CD4-positive, alpha-beta T cell (primary cell): Measurements from ENCODE around the gene OTOP3. TPM values are rescaled to one million over a fixed set of nuclear protein-coding genes. Genes with fewer than 3 reads are reported as not detected.

ENCODE experiments used
- ATAC-seq: fragments of 200-7000 bp; cut with Tn5 transposase; one replicate; pipeline ENCODE4 v1.10.0; 2022; ENCODE audit warnings: mild to moderate bottlenecking; ENCODE audit not compliant: poor library complexity
- CTCF ChIA-PET: fragments of 350-600 bp; sonication (Branson Sonifier 250); formaldehyde crosslinking; loops from one replicate; lab custom pipeline; 2021; ENCODE audit warnings: antibody characterized with exemption, inconsistent platforms; lab: Charles Lee
- POLR2A ChIA-PET: fragments of 350-600 bp; sonication (Branson Sonifier 250); formaldehyde crosslinking; loops from one replicate; lab custom pipeline; 2021; ENCODE audit warnings: antibody characterized with exemption, inconsistent platforms; lab: Charles Lee
- DNase-seq, 14 experiments: peaks; one replicate each; pipeline ENCODE4 v3.0.0-alpha.2; 2013 to 2020; ENCODE audit warnings: mixed read lengths in 2 of 14
- H3K27ac ChIP-seq, 2 donors: one replicate each; pipeline versions ENCODE4 v1.5.1 to v1.7.0; 2013; ENCODE audit warnings: low read length in 2 of 2, low read depth in 1 of 2, mild to moderate bottlenecking in 1 of 2
- H3K27me3 ChIP-seq, 2 experiments: 1 replicate in 1 of 2; 2 replicates in 1 of 2; pipeline versions ENCODE4 v1.6.1 to v1.7.0; 2013; ENCODE audit warnings: low read length in 2 of 2, control low read depth in 1 of 2, mild to moderate bottlenecking in 1 of 2, moderate library complexity in 1 of 2; ENCODE audit not compliant: insufficient read depth in 2 of 2, control insufficient read depth in 1 of 2
- H3K36me3 ChIP-seq: one replicate; pipeline ENCODE4 v1.6.1; 2013; ENCODE audit warnings: low read length, control low read depth; ENCODE audit not compliant: insufficient read depth
- H3K4me1 ChIP-seq: one replicate; pipeline ENCODE4 v1.6.1; 2013; ENCODE audit warnings: low read length, control low read depth; ENCODE audit not compliant: insufficient read depth
- H3K4me3 ChIP-seq: one replicate; pipeline ENCODE4 v1.5.1; 2013; ENCODE audit warnings: mild to moderate bottlenecking, low read length, moderate library complexity
- H3K9me3 ChIP-seq, 2 experiments: 1 replicate in 1 of 2; 2 replicates in 1 of 2; pipeline versions ENCODE4 v1.6.1 to v1.7.0; 2013; ENCODE audit warnings: low read length in 2 of 2, mild to moderate bottlenecking in 2 of 2, control low read depth in 1 of 2, moderate library complexity in 1 of 2; ENCODE audit not compliant: control insufficient read depth in 1 of 2, insufficient read depth in 1 of 2
- H3K27ac Mint-ChIP-seq: one replicate; pipeline ENCODE4 v1.8.0; 2020; ENCODE audit warnings: mixed read lengths
- H3K27me3 Mint-ChIP-seq: one replicate; pipeline ENCODE4 v1.8.0; 2021; ENCODE audit warnings: mixed read lengths
- H3K36me3 Mint-ChIP-seq: one replicate; pipeline ENCODE4 v1.8.0; 2021; ENCODE audit warnings: low read depth, mixed read lengths
- H3K4me1 Mint-ChIP-seq: one replicate; pipeline ENCODE4 v1.8.0; 2021; ENCODE audit warnings: low read depth, mixed read lengths
- H3K4me3 Mint-ChIP-seq: one replicate; pipeline ENCODE4 v1.8.0; 2020; ENCODE audit warnings: mild to moderate bottlenecking, mixed read lengths
- H3K9me3 Mint-ChIP-seq: one replicate; pipeline ENCODE4 v1.8.0; 2020; ENCODE audit warnings: mixed read lengths
- CTCF ChIP-seq: fragments of 200-600 bp; IDR thresholded peaks from one replicate; pipeline ENCODE4 v1.8.0; 2022; ENCODE audit warnings: antibody characterized with exemption, mild to moderate bottlenecking
- intact Hi-C, 2 experiments: fragments of 100-400 bp; cut with DNase I in 1 of 2; cut with micrococcal nuclease in 1 of 2; formaldehyde crosslinking; loops; one replicate each; pipeline versions ENCODE4 v1.15.1 to v1.9.0; 2023 to 2025; cut with DNase I, micrococcal nuclease
- total RNA-seq, 174 experiments: library from RNA in 2 of 174; stranded (reverse) in 2 of 174; gene quantifications; one replicate each; pipeline ENCODE4 v1.2.3 and lab custom pipeline; 2021 to 2026

The OTOP3 gene
- total RNA-seq, 2 experiments from 2014 or later, result not detected

- H3K27ac ChIP-seq, result no peak overlapping the region
- CTCF ChIA-PET, result interaction anchor here (1.0 kb wide), 1 partner anchor 19 kb away, joined by 3 read pairs; no protein-coding TSS in a partner anchor
- peaks cover 68% of the 10 kb centered on the region for H3K27me3 Mint-ChIP-seq
- no peak overlapping the region for H3K27ac Mint-ChIP-seq
- H3K4me3 Mint-ChIP-seq, result no peak overlapping the region
- POLR2A ChIA-PET, result no interaction called here
- no peaks in the 10 kb centered on the region for H3K9me3 Mint-ChIP-seq
- peaks cover 9% of the 10 kb centered on the region for H3K4me1 ChIP-seq
- no peak overlapping the region for H3K4me3 ChIP-seq
- no peaks in the 10 kb centered on the region for H3K36me3 Mint-ChIP-seq
- ATAC-seq (no peak), DNase-seq (no peak)
- intact Hi-C loops, result loop anchor here in 1 of 2 experiments (10.0 kb wide), 1 partner anchor 514 kb away; no protein-coding TSS in a partner anchor
- no peak for TF ChIP-seq CTCF
- peaks cover 0 to 11% of the 10 kb centered on the region in 2 experiments for H3K9me3 ChIP-seq
- H3K36me3 ChIP-seq, result no peaks in the 10 kb centered on the region
- H3K27me3 ChIP-seq, result peaks cover 38 to 42% of the 10 kb centered on the region in 2 experiments
- no peaks in the 10 kb centered on the region for H3K4me1 Mint-ChIP-seq
These were observed 2.7 kb downstream of the OTOP3 start for GRCh38 chr17:74938194-74938950.

GRCh38 chr17:74939534-74939933 is 3.8 kb downstream of the OTOP3 start:
- Mint-ChIP-seq H3K4me1 (no peaks in the 10 kb centered on the region), H3K36me3 (no peaks in the 10 kb centered on the region), H3K9me3 (no peaks in the 10 kb centered on the region), H3K4me3 (no peak overlapping the region), H3K27me3 (peaks cover 64% of the 10 kb centered on the region), H3K27ac (no peak overlapping the region)
- CTCF ChIA-PET, result no interaction called here
- no peak for ATAC-seq
- Histone ChIP-seq H3K27me3 (peaks cover 33 to 34% of the 10 kb centered on the region in 2 experiments), H3K36me3 (no peaks in the 10 kb centered on the region), H3K4me1 (peaks cover 9% of the 10 kb centered on the region), H3K9me3 (peaks cover 0 to 11% of the 10 kb centered on the region in 2 experiments), H3K27ac (no peak overlapping the region), H3K4me3 (no peak overlapping the region)
- intact Hi-C loops, result loop anchor here in 1 of 2 experiments (10.0 kb wide), 1 partner anchor 515 kb away; no protein-coding TSS in a partner anchor
- POLR2A ChIA-PET, result no interaction called here
- no peak for TF ChIP-seq CTCF
- no peak for DNase-seq

- ChIA-PET POLR2A (no interaction called here), CTCF (no interaction called here)
These were observed 5.5 kb downstream of the OTOP3 start for GRCh38 chr17:74941128-74941725.

More at GRCh38 chr17:74941128-74941725, 5.5 kb downstream of the OTOP3 start:
- Mint-ChIP-seq H3K9me3 (no peaks in the 10 kb centered on the region), H3K27me3 (peaks cover 60% of the 10 kb centered on the region), H3K4me1 (no peaks in the 10 kb centered on the region), H3K36me3 (no peaks in the 10 kb centered on the region), H3K27ac (no peak overlapping the region), H3K4me3 (no peak overlapping the region)
- ATAC-seq, result no peak
- Histone ChIP-seq H3K9me3 (peaks cover 0 to 4% of the 10 kb centered on the region in 2 experiments), H3K4me1 (peaks cover under 1% of the 10 kb centered on the region), H3K4me3 (no peak overlapping the region), H3K36me3 (no peaks in the 10 kb centered on the region), H3K27ac (no peak overlapping the region), H3K27me3 (peaks cover 23 to 24% of the 10 kb centered on the region in 2 experiments)
- TF ChIP-seq CTCF, result no peak
- DNase-seq, result no peak
- intact Hi-C loops, result no loop called here
